Activated CD4-positive, alpha-beta T cell treated with anti-CD3 and anti-CD28 coated beads, Interleukin-2, Interleukin-4, amounts not matched to agents 100 ng/mL and 50 ng/mL, durations not matched to agents 16 hours and 8 hours (primary cell): ENCODE data around the gene TMEM229B.

Experiments used
- DNase-seq: peaks from one replicate; pipeline ENCODE4 v3.0.0-alpha.2; 2020; ENCODE audit warnings: low spot score

The TMEM229B gene

DNA sequence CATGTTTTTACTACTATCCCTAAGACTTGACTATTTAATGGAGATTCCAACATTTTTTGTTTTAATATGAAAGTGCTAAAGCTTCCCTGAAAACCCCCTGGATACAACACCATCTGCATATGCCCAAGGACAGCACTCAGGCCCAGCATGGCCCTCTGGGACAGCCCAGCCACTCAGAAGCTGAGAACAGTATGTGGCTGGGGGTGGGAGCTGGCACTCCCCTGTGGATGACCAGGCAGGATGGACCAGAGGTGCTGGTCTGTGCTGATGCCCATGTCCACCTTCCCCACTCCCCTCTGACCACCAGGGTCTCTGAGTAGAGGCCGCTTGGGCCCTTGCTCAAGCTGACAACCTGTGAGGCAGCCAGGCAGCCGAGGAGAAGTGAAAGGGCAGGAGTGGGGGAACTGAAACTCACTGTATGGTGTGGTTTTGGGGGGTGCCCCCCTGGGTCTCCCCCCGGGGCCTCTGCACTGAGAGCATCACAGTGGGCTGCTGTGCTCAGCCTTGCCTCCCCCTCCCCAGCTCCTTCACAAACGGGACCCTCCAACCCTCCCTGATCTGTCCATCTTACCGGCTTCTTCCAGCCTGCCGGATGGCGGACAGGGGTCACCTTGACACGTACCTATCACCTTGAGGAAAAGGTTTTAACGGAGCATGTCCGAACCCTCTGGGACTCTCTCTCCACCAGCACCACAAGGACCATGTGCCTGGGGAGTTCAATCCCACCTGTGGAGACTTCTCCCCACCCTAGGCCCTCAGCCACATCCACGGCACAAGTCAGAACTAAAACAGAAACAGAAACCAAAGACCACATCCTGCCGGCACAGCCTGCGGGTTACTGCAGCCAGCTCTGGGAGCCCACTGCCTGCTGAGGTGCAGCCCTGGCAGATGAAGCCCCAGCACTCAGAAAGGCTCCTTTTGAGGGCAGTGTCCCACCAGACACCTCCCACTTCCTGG lies at the start of gene TMEM229B:
Gene TMEM229B (minus strand): TSS at position 785 of the 957 bp plus-strand sequence. CDS start 14,798 bp downstream, outside the sequence.
- DNase-seq = peak; percentile 90

- DNase-seq = no peak
Observed at GRCh38 chr14:67537736-67538135, 49.2 kb upstream of the TMEM229B start.

DNA sequence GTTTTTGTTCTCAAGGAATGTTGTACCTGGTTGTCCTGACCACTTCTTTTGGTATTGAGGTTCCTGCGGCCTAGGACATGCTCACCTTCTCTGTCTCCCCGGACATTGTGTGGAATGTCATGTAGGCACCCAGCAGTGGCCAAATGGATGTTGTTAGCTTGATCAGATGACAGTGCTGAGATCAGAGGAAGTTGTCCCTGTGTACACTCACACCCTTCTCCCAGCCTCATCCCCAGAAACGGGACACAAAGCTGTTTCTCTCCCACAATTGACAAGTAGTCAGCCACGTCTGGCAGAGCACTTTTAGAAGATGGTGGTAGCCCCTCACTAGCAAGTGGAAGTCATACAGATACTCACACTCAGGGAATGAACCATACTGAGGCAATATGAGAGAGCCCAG lies 47.6 kb upstream of the TMEM229B start:
- no peak for DNase-seq

GRCh38 chr14:67533754-67534085 lies 45.2 kb upstream of the TMEM229B start:
- no peak for DNase-seq

GRCh38 chr14:67532998-67533753 lies 44.7 kb upstream of the TMEM229B start, which contains the start of gene PLEKHH1:
TSS of gene PLEKHH1 (plus strand) at chr14:67533290. CDS start at chr14:67541868, 8,578 bp downstream.
- DNase-seq = peak; percentile 63

DNA sequence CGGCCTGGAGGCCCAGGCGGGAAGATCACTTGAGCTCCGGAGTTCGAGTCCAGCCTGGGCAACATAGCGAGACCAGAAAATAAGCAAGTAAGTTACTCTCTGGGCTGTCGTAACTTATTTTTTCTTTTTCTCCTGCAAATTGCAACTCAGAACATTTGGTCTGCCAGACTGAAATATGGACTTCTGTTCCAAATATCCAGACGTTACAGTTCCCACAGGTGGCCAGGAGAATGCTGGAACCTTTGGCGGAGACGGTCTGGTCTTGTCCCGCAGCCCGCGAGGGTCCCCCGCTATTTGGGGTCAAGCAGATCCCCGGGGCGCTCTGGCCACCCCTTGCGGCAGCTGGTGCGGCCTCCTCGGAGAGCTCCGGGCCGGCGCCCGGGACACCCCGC lies 44.1 kb upstream of the TMEM229B start:
- DNase-seq = no peak

GRCh38 chr14:67529947-67530935 lies 41.7 kb upstream of the TMEM229B start:
- DNase-seq = no peak

- DNase-seq = no peak
Observed at GRCh38 chr14:67528276-67528675, 39.8 kb upstream of the TMEM229B start.

- no peak for DNase-seq
Observed at GRCh38 chr14:67527756-67528155, 39.2 kb upstream of the TMEM229B start.

DNA sequence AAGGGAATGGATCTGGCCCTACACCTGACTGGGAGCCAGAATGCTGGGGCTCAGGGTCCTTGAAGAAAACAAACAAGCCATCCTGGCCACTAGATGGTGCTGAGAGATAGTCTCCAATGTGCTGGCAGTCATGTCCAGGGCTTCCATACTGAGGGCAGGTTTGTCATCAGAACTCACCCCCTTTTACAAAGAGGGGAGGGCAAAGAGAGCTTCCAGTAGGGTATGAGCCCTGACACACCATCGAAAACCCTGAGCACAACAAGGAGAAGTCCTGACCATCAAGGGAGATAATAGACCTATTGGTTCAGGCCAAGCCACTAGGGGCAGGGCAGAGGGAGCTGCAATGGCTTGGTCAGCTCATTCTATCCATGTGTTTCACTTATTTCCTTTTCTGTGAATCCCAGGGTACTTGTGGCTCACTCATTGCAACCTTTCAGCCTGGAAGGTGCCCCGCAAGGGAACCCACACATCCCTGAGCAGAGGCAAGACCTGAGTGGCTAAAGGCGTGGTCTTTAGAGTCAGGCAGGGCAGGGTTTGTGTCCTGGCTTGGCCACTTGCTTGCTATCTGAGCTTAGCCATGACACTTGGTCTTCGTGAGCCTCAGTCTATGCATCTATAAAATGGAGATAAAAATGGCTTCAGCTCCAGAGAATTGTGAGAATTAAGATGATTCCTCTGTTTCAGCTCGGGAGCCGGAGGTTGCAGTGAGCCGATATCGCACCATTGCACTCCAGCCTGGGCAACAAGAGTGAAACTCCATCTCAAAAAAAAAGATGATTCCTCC lies 38.3 kb upstream of the TMEM229B start:
- peak; percentile 42 for DNase-seq

- no peak for DNase-seq
Observed at GRCh38 chr14:67526181-67526580, 37.7 kb upstream of the TMEM229B start.

DNA sequence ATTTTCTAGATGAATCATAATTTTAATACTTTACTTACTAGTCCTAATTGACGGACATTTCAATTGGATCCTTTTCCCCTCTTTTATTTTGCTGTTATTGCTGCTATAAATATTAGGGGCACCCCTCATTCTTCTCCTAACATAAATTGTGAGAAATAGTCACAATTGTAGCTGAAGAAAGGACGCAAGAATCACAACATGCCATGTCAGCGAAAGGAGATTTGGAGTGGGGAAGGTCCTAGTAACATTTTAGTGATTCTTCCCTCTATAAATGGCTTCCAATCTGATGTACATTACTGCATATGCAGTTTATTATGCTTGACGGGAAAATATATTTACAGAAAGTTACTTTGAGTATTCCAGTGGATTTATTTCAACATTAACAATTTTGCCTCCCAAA lies 36.9 kb upstream of the TMEM229B start:
- no peak for DNase-seq

GRCh38 chr14:67524634-67524963 lies 36.1 kb upstream of the TMEM229B start:
- DNase-seq = no peak

- no peak for DNase-seq
Observed at GRCh38 chr14:67523764-67524633, 35.5 kb upstream of the TMEM229B start.

DNA sequence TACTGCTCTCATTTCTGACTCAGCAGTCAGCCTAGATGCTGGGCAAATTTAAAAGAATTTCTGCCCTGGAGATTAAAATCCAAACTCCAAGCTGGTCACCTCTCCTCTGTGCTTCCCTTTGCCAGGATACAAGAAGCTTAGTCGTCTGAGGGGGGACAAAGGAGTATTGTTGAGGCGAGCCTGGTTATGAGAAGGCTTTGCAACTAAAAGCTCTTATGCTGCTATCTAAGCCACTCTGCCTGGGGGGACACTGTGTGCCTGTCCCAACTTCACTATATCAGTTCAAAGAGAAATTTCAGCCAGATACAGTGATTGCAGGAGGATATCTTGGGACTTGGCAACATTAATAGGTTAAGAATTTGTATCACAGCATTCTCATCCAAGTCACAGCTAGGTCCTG lies 33.7 kb upstream of the TMEM229B start:
- DNase-seq = no peak

- no peak for DNase-seq
Observed at GRCh38 chr14:67520482-67520881, 32.0 kb upstream of the TMEM229B start.

DNA sequence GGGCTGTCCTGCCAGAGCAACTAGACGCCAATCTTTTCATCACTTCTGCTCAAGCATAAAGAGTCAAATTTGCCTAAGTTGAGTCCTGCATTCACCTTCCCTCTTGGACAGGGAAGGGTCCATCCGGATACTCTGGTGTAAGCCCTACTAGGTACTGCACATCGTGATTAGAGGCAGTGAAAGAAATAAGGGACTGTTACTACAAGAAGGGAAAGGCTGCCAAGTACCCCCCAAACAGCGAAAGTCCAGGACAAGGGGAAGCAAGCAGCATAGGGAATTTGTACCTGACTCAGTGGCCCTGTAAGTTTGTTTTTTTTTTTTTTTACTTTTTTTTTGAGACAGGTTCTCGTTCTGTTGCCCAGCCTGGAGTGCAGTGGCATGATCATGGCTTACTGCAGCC lies 30.9 kb upstream of the TMEM229B start:
- DNase-seq = no peak

DNA sequence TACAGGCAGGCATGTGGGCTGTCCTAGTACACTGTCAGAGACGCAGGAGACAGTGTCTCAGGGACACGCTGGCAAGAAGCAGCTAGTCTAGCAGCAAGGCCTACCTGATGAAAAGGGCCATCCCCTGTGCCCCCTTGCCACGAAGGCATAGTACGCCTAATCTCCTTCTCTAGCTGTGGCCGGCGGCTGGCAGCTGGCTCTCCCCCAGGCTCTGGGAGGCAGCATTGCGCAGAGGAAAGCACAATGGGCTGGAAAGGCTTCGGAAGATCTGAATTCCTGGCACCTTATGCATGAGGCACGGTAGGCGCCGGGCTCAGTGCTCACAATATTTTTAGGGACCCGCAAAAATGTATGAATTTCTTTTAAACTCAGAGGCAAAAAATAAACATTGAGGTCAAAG lies 28.6 kb upstream of the TMEM229B start:
- DNase-seq = no peak

- no peak for DNase-seq
Observed at GRCh38 chr14:67516676-67517075, 28.2 kb upstream of the TMEM229B start.
